Endothelial cell of umbilical vein (primary cell): Measurements from ENCODE around the gene SLAMF6.

Source experiments
- CTCF ChIP-seq, 2 donors: IDR thresholded peaks; 1 replicate in 1 of 2; 2 replicates in 1 of 2; pipeline ENCODE4 v1.5.1; 2011; ENCODE audit warnings: low read length in 2 of 2, mild to moderate bottlenecking in 2 of 2, moderate library complexity in 2 of 2, control low read depth in 1 of 2, inconsistent platforms in 1 of 2, low read depth in 1 of 2; ENCODE audit not compliant: insufficient read depth in 1 of 2; ENCODE audit errors: extremely low read depth in 1 of 2
- EZH2 ChIP-seq: IDR thresholded peaks from 2 replicates; pipeline ENCODE4 v1.6.1; 2012; ENCODE audit warnings: borderline replicate concordance, low read depth, mild to moderate bottlenecking, moderate library complexity, low read length, inconsistent platforms; ENCODE audit not compliant: severe bottlenecking
- MYC ChIP-seq: IDR thresholded peaks from one replicate; pipeline ENCODE4 v1.6.1; 2011; ENCODE audit warnings: mild to moderate bottlenecking, low read depth, low read length
- POLR2A ChIP-seq: IDR thresholded peaks from 2 replicates; pipeline ENCODE4 v1.6.1; 2012; ENCODE audit warnings: low read depth, mild to moderate bottlenecking, control low read depth, low read length
- POLR2AphosphoS5 ChIP-seq: IDR thresholded peaks from 2 replicates; pipeline ENCODE4 v1.6.1; 2012; ENCODE audit warnings: low read depth, mild to moderate bottlenecking, control low read depth, low read length, moderate library complexity; ENCODE audit not compliant: insufficient read depth

GRCh38 chr1:160438317-160438918 is 84.6 kb downstream of the SLAMF6 start:
- no peak for TF ChIP-seq CTCF (IDR thresholded peaks at IDR 0.05; ENCODE audit: extremely low read depth in 1 of 2, insufficient read depth in 1 of 2, low read depth in 1 of 2, low read length in 2 of 2)
- no peak for TF ChIP-seq POLR2AphosphoS5
- TF ChIP-seq POLR2A, result no peak
- no peak for TF ChIP-seq EZH2
- TF ChIP-seq MYC, result no peak
